ENCODE data around the gene MXD1.

- TF ChIP-seq CTCF (conservative IDR thresholded peaks at IDR 0.05; ENCODE audit: low read length) (no peak), EZH2phosphoT487 (IDR thresholded peaks at IDR 0.05; ENCODE audit: borderline replicate concordance) (no peak)
Observed at GRCh38 chr2:69985216-69985615, 70.3 kb downstream of the MXD1 start.

Measured in Loucy (cell line).